C4-2B (cell line): ENCODE results near the gene TBX3.

Experiments used
- CTCF ChIP-seq: fragments of 450-650 bp; conservative IDR thresholded peaks from 2 replicates; pipeline ENCODE4 v1.5.1; 2017; ENCODE audit warnings: mild to moderate bottlenecking
- ZFX ChIP-seq: fragments of 450-650 bp; IDR thresholded peaks from 2 replicates; pipeline ENCODE4 v1.6.1; 2017

- TF ChIP-seq CTCF, result no peak
- TF ChIP-seq ZFX, result no peak
These were observed 45.1 kb downstream of the TBX3 start for GRCh38 chr12:114638790-114639435.
